Measurements from ENCODE around the gene PNN.

GRCh38 chr14:39228509-39229221 lies 53.6 kb downstream of the PNN start:
- TF ChIP-seq EZH2 (IDR thresholded peaks at IDR 0.05; ENCODE audit: insufficient read depth, poor library complexity, severe bottlenecking) = no peak
- no peak for TF ChIP-seq EZH2phosphoT487 (IDR thresholded peaks at IDR 0.05; ENCODE audit: insufficient read depth, low read depth)

All from GM23248 (cell line).